GF-D8 (cell line): ENCODE measurements around the gene UQCRFS1.
"Not testable (repeated sequence)": the region's sequence is repeated elsewhere in the genome, so short reads cannot be mapped to it uniquely, and the experiment has no call there.

ENCODE experiments used
- DNase-seq: peaks from one replicate; lab custom pipeline; 2025; lab: John Stamatoyannopoulos, UW

Gene UQCRFS1

GRCh38 chr19:29214411-29214810, 1.5 kb upstream of the UQCRFS1 start:
- DNase-seq: no peak

DNA sequence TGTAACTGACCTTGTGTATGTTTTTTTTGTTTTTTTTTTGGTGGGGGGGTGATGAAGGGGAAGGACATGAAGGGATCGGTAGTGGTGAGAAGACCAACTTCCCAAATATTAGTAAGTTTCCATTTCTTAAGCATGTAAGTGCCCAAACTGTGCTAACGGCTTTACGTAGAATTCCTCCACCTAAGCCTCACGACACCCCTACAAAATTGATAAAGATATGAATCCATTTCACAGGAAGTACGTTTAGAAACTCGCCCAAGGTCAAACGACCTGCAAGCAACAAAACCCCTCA, 649 bp downstream of the UQCRFS1 start:
- no peak for DNase-seq

- no peak for DNase-seq
These were observed 1.2 kb downstream of the UQCRFS1 start for GRCh38 chr19:29211562-29212355.

GRCh38 chr19:29211041-29211440, 1.9 kb downstream of the UQCRFS1 start:
- not testable (repeated sequence) for DNase-seq

DNA sequence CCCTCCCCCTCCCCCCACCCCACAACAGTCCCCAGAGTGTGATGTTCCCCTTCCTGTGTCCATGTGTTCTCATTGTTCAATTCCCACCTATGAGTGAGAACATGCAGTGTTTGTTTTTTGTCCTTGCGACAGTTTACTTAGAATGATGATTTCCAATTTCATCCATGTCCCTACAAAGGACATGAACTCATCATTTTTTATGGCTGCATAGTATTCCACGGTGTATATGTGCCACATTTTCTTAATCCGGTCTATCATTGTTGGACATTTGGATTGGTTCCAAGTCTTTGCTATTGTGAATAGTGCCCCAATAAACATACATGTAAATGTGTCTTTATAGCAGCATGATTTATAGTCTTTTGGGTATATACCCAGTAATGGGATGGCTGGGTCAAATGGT, 2.4 kb downstream of the UQCRFS1 start:
- DNase-seq: not testable (repeated sequence)

DNA sequence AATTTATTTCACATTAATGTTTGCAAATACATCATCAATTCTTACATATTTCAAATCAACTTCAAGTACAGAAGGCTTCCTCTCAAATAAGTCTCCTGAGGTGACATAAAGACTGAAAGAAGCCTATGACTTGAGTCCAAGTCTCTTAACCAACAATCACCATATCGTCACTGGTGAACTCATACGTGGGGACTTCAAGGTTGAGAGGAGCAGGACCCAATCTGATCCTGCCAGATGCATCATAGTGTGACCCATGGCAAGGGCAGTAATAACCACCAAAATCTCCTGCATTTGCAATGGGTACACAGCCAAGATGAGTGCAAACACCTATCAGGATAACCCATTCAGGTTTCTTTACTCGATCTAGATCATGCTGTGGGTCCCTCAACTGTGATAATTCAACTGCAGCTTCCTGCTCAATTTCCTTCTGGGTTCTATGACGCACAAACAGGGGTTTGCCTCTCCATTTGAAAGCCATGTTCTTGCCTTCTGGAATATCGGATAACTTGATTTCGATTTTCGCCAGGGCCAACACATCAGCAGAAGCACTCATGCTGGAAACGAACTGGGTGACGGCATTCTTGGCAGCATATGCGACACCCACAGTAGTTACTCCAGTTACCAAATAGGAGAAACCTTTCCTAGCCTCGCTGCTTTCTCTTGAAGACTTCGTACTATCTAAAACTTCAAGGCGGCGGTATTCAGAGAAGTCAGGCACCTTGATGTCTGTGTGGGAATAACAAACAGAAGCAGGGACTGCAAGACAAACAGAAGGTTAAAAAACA, 5.4 kb downstream of the UQCRFS1 start:
- not testable (repeated sequence) for DNase-seq

- no peak for DNase-seq
These were observed 6.5 kb downstream of the UQCRFS1 start for GRCh38 chr19:29206453-29206852.

DNA sequence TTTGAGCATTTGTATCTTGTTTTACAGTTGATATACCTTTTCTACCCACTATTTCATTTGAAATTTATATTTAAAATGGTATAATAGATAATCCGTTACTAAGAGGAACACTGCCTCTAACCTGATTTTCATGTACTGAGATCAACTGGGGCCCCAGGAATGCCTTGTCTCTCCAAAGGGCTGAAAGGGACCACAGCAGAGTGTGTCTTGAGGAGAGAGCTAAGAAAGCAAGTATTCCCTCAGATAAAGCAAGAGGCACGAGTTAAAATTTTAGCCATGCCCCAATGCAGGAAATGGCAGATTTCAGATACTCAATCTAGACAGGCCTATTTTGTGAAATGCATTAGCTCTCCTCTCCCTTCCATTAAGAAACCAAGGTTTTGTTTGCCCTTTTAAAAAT, 10.7 kb downstream of the UQCRFS1 start:
- no peak for DNase-seq

DNA sequence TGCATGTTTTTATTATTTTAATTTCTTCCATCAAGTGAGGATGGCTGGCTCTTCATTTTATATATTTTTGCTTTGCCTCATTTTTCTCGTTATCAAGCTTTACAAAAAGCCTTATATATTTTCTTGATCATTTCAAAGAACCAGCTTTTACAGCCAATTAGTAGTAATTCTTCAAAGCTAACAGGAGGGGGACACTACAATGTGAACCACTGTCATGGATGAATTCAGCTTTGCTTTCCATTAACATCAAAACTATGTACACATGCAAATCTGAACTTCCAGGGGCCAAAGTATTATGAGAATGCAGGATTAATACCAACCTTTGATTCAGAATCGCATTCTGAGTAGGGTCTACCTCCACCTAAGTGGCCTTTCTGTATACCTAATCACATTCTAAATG, 11.1 kb downstream of the UQCRFS1 start:
- no peak for DNase-seq

DNA sequence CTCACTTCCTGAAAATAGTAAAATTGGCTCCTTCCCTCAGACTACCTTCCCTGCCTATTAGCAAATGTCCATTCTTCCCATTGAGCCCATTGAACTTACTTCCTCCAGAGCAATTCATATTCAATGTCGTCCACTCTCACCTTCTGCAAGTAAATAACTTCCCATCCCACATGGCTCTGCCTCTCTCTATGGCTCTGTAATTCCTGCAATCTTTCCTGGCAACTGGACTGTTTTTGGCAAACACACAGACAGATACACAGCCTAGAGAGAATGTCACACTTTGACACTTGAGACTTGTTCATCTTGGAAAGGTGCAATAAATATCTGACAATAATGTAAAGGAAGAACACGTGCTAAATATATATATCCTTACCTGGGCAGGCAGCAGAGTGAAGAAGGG, 18.3 kb downstream of the UQCRFS1 start:
- no peak for DNase-seq

- DNase-seq: peak; percentile 30
These were observed 19.8 kb downstream of the UQCRFS1 start for GRCh38 chr19:29193155-29193554.

DNA sequence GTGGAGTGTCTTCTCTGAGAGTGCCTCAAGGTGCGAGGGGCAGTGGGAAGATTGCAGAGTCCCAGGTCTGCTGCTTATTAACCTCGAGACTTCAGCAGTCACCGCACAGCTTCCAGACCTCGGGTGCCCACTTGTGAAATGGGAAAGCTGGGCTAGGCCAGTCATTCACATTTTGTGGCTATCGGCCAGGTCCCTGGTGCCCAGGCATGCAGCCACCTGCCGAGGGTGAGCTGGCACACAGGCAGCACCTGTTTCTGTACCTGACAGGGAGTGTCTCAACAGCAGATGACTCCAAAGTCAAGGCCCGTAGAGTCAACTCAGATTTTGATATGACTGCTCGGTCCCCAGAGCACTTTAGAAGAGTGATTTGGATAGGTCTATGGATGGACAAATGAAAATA, 21.9 kb downstream of the UQCRFS1 start:
- no peak for DNase-seq

DNA sequence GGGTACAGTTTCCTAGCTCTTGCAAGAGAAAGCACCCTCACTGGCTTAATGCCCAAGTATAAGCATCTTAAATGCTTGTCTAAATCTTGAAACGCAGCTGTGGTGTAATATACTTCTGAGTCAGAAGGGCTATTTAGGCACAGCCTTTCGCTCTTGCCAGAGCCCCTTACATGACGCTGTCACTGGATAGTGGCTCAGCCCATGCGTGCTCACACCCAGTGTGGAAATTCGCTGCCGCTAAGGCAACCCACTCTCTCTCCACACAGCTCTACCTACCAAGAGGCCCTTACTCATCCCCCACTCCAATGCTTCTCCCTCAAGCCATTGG, 24.0 kb downstream of the UQCRFS1 start:
- DNase-seq: no peak

GRCh38 chr19:29188289-29189032, 24.5 kb downstream of the UQCRFS1 start:
- no peak for DNase-seq

GRCh38 chr19:29187676-29188075, 25.3 kb downstream of the UQCRFS1 start:
- no peak for DNase-seq

DNA sequence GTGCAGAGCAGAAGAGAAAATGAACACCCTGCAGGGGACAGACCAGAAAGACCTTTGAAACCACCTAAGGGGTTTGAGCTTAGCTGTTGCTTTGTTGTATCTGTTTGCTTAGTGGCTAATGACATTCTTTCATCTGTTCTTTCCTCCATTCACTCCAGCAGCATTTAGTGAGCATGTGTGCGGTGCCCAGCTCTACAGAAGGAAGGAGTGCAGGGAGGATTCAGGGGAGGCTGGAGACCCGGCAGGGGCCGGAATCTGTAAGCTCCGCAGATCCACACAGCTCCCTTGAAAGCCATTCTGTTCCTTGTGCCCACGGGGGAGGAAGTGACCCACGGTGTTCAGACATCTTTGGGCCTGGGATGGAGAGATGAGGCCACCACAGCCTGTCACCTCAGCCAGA, 27.5 kb downstream of the UQCRFS1 start:
- no peak for DNase-seq

- DNase-seq: no peak
These were observed 35.8 kb downstream of the UQCRFS1 start for GRCh38 chr19:29176981-29177754.

- no peak for DNase-seq
These were observed 39.1 kb downstream of the UQCRFS1 start for GRCh38 chr19:29173896-29174295.

- peak; percentile 50 for DNase-seq
These were observed 40.6 kb downstream of the UQCRFS1 start for GRCh38 chr19:29172302-29172701.

DNA sequence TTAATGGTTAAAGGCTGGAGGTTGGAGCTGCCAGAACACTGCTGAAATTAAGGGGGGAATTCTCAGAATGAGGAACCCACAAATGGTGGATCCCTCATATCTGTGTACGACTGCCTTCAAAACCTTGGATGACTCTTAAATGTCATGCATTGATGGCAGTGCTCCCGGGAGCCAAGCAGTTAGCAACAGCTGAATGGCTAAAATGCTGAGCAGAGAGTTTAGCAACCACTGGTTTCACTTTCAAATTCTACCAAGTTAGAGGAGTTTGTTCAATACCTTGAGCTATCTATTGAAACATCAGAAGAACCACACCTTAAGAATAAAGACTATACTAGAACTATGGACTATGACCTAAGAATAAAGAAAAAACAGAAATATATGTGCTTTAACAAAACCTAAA, 41.4 kb downstream of the UQCRFS1 start:
- no peak for DNase-seq

DNA sequence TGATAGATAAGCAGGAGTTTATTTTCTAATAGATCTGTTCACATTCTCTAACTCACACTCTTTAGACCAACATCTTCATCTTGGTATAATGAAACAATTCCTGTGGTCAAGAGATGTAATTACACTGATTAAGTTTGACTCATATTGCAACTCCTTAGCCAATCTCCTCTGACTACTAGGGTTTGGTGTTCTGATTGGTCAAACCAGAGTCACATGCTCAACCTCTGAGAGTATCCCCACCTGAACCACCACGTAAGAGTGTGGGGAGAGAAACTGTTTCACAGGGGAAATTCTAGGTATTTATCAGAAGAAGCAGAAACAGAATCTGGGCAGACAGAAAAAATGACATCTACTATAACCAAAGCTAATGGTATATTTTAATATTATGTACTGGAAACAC, 42.4 kb downstream of the UQCRFS1 start:
- DNase-seq: no peak

GRCh38 chr19:29162694-29163093, 50.3 kb downstream of the UQCRFS1 start:
- no peak for DNase-seq
